ENCODE measurements around the gene GRIA3. TPM values are rescaled to one million over a fixed set of nuclear protein-coding genes. Genes with fewer than 3 reads are reported as not detected.

GRIA3 gene
- total RNA-seq, 1 experiment from 2014 or later, result 3.8 TPM

- TF ChIP-seq, protein P1, sequence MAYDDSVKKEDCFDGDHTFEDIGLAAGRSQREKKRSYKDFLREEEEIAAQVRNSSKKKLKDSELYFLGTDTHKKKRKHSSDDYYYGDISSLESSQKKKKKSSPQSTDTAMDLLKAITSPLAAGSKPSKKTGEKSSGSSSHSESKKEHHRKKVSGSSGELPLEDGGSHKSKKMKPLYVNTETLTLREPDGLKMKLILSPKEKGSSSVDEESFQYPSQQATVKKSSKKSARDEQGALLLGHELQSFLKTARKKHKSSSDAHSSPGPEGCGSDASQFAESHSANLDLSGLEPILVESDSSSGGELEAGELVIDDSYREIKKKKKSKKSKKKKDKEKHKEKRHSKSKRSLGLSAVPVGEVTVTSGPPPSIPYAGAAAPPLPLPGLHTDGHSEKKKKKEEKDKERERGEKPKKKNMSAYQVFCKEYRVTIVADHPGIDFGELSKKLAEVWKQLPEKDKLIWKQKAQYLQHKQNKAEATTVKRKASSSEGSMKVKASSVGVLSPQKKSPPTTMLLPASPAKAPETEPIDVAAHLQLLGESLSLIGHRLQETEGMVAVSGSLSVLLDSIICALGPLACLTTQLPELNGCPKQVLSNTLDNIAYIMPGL (CRISPR knock-in tag; IDR thresholded peaks at IDR 0.05), result no peak
- no peak for TF ChIP-seq JAZF1 (CRISPR knock-in tag; IDR thresholded peaks at IDR 0.05)
- TF ChIP-seq ZSCAN18 (CRISPR knock-in tag; IDR thresholded peaks at IDR 0.05), result no peak
- TF ChIP-seq RELA (CRISPR knock-in tag; IDR thresholded peaks at IDR 0.05; ENCODE audit: borderline replicate concordance), result no peak
- TF ChIP-seq SOX15 (CRISPR knock-in tag; IDR thresholded peaks at IDR 0.05), result no peak
- no peak for TF ChIP-seq ZNF121 (CRISPR knock-in tag; IDR thresholded peaks at IDR 0.05)
- TF ChIP-seq, protein P2, sequence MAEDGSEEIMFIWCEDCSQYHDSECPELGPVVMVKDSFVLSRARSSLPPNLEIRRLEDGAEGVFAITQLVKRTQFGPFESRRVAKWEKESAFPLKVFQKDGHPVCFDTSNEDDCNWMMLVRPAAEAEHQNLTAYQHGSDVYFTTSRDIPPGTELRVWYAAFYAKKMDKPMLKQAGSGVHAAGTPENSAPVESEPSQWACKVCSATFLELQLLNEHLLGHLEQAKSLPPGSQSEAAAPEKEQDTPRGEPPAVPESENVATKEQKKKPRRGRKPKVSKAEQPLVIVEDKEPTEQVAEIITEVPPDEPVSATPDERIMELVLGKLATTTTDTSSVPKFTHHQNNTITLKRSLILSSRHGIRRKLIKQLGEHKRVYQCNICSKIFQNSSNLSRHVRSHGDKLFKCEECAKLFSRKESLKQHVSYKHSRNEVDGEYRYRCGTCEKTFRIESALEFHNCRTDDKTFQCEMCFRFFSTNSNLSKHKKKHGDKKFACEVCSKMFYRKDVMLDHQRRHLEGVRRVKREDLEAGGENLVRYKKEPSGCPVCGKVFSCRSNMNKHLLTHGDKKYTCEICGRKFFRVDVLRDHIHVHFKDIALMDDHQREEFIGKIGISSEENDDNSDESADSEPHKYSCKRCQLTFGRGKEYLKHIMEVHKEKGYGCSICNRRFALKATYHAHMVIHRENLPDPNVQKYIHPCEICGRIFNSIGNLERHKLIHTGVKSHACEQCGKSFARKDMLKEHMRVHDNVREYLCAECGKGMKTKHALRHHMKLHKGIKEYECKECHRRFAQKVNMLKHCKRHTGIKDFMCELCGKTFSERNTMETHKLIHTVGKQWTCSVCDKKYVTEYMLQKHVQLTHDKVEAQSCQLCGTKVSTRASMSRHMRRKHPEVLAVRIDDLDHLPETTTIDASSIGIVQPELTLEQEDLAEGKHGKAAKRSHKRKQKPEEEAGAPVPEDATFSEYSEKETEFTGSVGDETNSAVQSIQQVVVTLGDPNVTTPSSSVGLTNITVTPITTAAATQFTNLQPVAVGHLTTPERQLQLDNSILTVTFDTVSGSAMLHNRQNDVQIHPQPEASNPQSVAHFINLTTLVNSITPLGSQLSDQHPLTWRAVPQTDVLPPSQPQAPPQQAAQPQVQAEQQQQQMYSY (CRISPR knock-in tag; IDR thresholded peaks at IDR 0.05), result no peak
These were observed 87.8 kb downstream of the GRIA3 start (continued) for GRCh38 chrX:123271902-123272301.

- H3K4me1 Mint-ChIP-seq, result 0 out of 2 replicates have a peak, but pooled peaks cover 3% of the 10 kb centered on the region
- POLR2A ChIA-PET, result no interaction called here
- no peaks in the 10 kb centered on the region for H3K27me3 Mint-ChIP-seq (ENCODE audit: low read depth)
- no peaks in the 10 kb centered on the region for H3K9me3 Mint-ChIP-seq
- CTCF ChIA-PET, result no interaction called here
- no peaks in the 10 kb centered on the region for H3K36me3 Mint-ChIP-seq
- no peak overlapping the region for H3K4me3 Mint-ChIP-seq
- H3K27ac Mint-ChIP-seq, result no peak overlapping the region
- DNase-seq (ENCODE audit: low spot score) (no peak), ATAC-seq (no peak)
- TF ChIP-seq NR2C2 (CRISPR knock-in tag; IDR thresholded peaks at IDR 0.05), result no peak
- no peak for TF ChIP-seq ZSCAN18 (CRISPR knock-in tag; IDR thresholded peaks at IDR 0.05)
- TF ChIP-seq, protein P3, sequence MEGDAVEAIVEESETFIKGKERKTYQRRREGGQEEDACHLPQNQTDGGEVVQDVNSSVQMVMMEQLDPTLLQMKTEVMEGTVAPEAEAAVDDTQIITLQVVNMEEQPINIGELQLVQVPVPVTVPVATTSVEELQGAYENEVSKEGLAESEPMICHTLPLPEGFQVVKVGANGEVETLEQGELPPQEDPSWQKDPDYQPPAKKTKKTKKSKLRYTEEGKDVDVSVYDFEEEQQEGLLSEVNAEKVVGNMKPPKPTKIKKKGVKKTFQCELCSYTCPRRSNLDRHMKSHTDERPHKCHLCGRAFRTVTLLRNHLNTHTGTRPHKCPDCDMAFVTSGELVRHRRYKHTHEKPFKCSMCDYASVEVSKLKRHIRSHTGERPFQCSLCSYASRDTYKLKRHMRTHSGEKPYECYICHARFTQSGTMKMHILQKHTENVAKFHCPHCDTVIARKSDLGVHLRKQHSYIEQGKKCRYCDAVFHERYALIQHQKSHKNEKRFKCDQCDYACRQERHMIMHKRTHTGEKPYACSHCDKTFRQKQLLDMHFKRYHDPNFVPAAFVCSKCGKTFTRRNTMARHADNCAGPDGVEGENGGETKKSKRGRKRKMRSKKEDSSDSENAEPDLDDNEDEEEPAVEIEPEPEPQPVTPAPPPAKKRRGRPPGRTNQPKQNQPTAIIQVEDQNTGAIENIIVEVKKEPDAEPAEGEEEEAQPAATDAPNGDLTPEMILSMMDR (IDR thresholded peaks at IDR 0.05), result no peak
- TF ChIP-seq, protein P4, sequence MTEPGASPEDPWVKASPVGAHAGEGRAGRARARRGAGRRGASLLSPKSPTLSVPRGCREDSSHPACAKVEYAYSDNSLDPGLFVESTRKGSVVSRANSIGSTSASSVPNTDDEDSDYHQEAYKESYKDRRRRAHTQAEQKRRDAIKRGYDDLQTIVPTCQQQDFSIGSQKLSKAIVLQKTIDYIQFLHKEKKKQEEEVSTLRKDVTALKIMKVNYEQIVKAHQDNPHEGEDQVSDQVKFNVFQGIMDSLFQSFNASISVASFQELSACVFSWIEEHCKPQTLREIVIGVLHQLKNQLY (CRISPR knock-in tag; IDR thresholded peaks at IDR 0.05), result no peak
- TF ChIP-seq FOXJ3 (CRISPR knock-in tag; IDR thresholded peaks at IDR 0.05; ENCODE audit: borderline replicate concordance), result no peak
- TF ChIP-seq JAZF1 (CRISPR knock-in tag; IDR thresholded peaks at IDR 0.05), result no peak
- TF ChIP-seq SMAD4 (CRISPR knock-in tag; IDR thresholded peaks at IDR 0.05), result no peak
- TF ChIP-seq NR3C1 (CRISPR knock-in tag; conservative IDR thresholded peaks at IDR 0.05; ENCODE audit: low read depth), result no peak
- TF ChIP-seq, protein P1 (CRISPR knock-in tag; IDR thresholded peaks at IDR 0.05), result no peak
- TF ChIP-seq, protein P5, sequence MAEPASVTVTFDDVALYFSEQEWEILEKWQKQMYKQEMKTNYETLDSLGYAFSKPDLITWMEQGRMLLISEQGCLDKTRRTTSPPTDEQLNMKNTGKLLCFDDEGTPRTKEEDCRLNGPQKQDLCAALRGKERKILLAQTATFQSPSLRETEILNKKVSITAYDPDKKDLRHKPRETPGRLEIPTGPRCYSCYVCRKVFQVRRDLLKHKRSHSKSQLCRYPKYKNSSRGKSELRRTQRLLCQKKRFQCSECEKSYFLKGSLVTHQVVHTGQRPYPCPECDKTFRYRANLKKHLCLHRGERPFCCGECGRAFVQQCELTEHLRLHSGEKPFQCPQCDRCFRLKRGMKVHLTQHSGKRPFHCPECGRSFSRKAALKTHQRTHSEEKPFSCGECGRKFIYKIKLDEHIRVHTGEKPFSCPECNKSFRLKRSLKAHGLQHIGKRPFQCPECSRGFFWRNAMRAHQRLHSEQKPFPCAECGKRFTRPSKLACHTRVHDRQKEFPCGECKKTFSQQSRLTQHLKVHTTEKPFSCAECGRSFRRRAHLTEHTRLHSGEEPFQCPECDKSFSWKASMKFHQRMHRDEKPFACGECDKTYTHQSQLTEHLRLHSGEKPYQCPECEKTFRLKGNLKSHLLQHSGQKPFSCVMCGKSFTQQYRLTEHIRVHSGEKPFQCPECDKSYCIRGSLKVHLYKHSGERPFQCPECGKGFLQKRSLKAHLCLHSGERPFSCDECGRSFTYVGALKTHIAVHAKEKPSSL (CRISPR knock-in tag; conservative IDR thresholded peaks at IDR 0.05), result no peak
- no peak for TF ChIP-seq ATF6 (CRISPR knock-in tag; IDR thresholded peaks at IDR 0.05)
These were observed 88.6 kb downstream of the GRIA3 start for GRCh38 chrX:123272630-123273029.
